WI38 (cell line): ENCODE results near the gene RSAD1.

Experiments
- H3K4me3 ChIP-seq: 2 replicates; pipeline ENCODE4 v1.5.1; 2011; ENCODE audit warnings: low read depth, mild to moderate bottlenecking, control low read depth, low read length
- CTCF ChIP-seq: IDR thresholded peaks from 2 replicates; pipeline ENCODE4 v1.5.1; 2012; ENCODE audit warnings: low read depth, mild to moderate bottlenecking, control low read depth, low read length

RSAD1 gene

GRCh38 chr17:50513495-50513894 is 34.8 kb downstream of the RSAD1 start:
- H3K4me3 ChIP-seq: no peak overlapping the region
- TF ChIP-seq CTCF: no peak

GRCh38 chr17:50514388-50514787 is 35.7 kb downstream of the RSAD1 start:
- H3K4me3 ChIP-seq: no peak overlapping the region
- no peak for TF ChIP-seq CTCF

- no peak overlapping the region for H3K4me3 ChIP-seq
- no peak for TF ChIP-seq CTCF
Observed at GRCh38 chr17:50514936-50515702, 36.5 kb downstream of the RSAD1 start.

GRCh38 chr17:50517011-50517410 is 38.4 kb downstream of the RSAD1 start:
- no peak overlapping the region for H3K4me3 ChIP-seq
- no peak for TF ChIP-seq CTCF

GRCh38 chr17:50517504-50518383 is 39.1 kb downstream of the RSAD1 start:
- no peak for TF ChIP-seq CTCF
- H3K4me3 ChIP-seq: no peak overlapping the region

DNA sequence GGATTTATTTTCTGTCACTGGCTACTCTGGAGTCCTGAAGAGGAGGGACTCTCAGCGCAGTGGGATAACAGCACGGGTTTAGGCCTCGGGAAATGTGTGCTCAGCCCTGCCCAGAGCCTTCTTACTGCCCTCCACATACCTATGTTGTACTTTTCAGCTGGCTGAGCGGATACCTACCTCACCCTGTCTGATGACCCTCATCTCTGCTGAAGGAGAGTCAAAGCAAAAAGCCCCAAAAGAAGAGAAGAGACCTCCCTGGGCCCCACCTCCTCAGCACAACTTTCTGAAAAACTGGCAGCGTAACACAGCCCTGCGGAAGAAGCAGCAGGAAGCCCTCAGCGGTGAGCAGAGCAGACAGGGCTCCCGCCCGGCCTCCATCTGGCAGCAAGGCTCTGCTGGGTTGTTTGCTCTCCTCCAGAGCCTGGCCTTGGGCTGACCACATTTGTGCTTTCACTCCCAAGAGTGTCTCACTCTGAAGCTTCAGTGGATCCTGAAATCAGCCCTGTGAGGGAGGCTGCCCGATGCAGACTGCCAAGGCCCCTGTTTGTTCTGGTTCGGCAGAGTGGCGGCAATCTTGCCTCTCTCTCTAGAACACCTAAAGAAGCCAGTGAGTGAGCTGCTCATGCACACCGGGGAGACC is 39.8 kb downstream of the RSAD1 start:
- no peak overlapping the region for H3K4me3 ChIP-seq
- TF ChIP-seq CTCF: no peak
